Measurements from ENCODE around the gene EXOC3L1.
A peak's percentile ranks its signal among the peaks of the same experiment; 100 is the strongest.

The EXOC3L1 gene

GRCh38 chr16:67213197-67214019 is 23.5 kb upstream of the EXOC3L1 start:
- no peak for DNase-seq

- no peak for DNase-seq
Observed at GRCh38 chr16:67212766-67213165, 22.8 kb upstream of the EXOC3L1 start.

- DNase-seq = no peak
Observed at GRCh38 chr16:67211674-67212073, 21.7 kb upstream of the EXOC3L1 start.

GRCh38 chr16:67210069-67210937 is 20.4 kb upstream of the EXOC3L1 start:
- no peak for DNase-seq

- no peak for DNase-seq
Observed at GRCh38 chr16:67209565-67209964, 19.6 kb upstream of the EXOC3L1 start.

- no peak for DNase-seq
Observed at GRCh38 chr16:67208154-67208896, 18.4 kb upstream of the EXOC3L1 start.

- peak; percentile 45 for DNase-seq
Observed at GRCh38 chr16:67207249-67208091, 17.5 kb upstream of the EXOC3L1 start.

- DNase-seq = peak; percentile 62
Observed at GRCh38 chr16:67206838-67207248, 16.9 kb upstream of the EXOC3L1 start.

GRCh38 chr16:67206129-67206837 is 16.3 kb upstream of the EXOC3L1 start:
- DNase-seq = no peak

GRCh38 chr16:67204076-67204475 is 14.1 kb upstream of the EXOC3L1 start:
- no peak for DNase-seq

GRCh38 chr16:67202956-67203493 is 13.1 kb upstream of the EXOC3L1 start:
- no peak for DNase-seq

- no peak for DNase-seq
Observed at GRCh38 chr16:67202426-67202825, 12.5 kb upstream of the EXOC3L1 start.

GRCh38 chr16:67201411-67202345 is 11.7 kb upstream of the EXOC3L1 start:
- no peak for DNase-seq

- no peak for DNase-seq
Observed at GRCh38 chr16:67200491-67200890, 10.6 kb upstream of the EXOC3L1 start.

GRCh38 chr16:67199808-67200198 is 9.9 kb upstream of the EXOC3L1 start:
- no peak for DNase-seq

GRCh38 chr16:67199011-67199807 is 9.3 kb upstream of the EXOC3L1 start, which contains the start of gene ELMO3:
Gene ELMO3 (plus strand): TSS chr16:67199131. CDS start chr16:67199327, 196 bp downstream.
- DNase-seq = no peak

GRCh38 chr16:67198238-67198734 is 8.3 kb upstream of the EXOC3L1 start:
- DNase-seq = no peak

- no peak for DNase-seq
Observed at GRCh38 chr16:67197704-67198103, 7.8 kb upstream of the EXOC3L1 start.

- no peak for DNase-seq
Observed at GRCh38 chr16:67196881-67197280, 6.9 kb upstream of the EXOC3L1 start.
